HG02642 (cell line): ENCODE measurements around the gene FOXL2.

Source experiments
- ATAC-seq: cut with Tn5 transposase; IDR thresholded peaks from one replicate; pipeline ENCODE4 v1.9.1; 2021; ENCODE audit warnings: mild to moderate bottlenecking; ENCODE audit not compliant: unreplicated experiment, poor library complexity

The FOXL2 gene

DNA sequence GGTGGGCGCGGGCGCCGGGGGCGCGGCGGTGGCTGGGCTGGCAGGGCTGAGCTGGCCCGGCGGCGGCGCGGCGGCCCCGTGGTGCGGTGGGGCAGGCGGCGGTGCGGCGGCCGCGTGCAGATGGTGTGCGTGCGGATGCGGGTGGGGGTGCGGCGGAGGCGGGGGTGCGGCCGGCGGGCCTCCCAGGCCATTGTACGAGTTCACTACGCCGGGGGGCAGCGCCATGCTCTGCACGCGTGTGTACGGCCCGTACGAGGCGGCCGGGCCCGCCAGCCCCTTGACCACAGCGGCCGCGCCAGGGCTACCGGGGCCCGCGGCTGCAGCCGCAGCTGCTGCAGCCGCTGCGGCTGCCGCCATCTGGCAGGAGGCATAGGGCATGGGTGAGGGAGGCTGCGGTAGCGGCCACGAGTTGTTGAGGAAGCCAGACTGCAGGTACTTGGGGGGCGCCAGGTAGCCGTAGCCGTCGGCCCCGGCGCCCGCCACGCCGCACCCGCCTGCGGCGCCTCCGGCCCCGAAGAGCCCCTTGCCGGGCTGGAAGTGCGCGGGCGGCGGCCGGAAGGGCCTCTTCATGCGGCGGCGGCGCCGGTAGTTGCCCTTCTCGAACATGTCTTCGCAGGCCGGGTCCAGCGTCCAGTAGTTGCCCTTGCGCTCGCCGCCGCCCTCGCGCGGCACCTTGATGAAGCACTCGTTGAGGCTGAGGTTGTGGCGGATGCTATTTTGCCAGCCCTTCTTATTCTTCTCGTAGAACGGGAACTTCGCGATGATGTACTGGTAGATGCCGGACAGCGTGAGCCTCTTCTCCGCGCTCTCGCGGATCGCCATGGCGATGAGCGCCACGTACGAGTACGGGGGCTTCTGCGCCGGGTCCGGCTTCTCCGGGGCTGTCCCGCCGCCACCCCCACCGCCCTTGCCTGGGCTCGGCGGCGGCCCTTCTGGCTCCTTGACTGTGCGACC lies 951 bp downstream of the FOXL2 start:
- ATAC-seq = no peak

DNA sequence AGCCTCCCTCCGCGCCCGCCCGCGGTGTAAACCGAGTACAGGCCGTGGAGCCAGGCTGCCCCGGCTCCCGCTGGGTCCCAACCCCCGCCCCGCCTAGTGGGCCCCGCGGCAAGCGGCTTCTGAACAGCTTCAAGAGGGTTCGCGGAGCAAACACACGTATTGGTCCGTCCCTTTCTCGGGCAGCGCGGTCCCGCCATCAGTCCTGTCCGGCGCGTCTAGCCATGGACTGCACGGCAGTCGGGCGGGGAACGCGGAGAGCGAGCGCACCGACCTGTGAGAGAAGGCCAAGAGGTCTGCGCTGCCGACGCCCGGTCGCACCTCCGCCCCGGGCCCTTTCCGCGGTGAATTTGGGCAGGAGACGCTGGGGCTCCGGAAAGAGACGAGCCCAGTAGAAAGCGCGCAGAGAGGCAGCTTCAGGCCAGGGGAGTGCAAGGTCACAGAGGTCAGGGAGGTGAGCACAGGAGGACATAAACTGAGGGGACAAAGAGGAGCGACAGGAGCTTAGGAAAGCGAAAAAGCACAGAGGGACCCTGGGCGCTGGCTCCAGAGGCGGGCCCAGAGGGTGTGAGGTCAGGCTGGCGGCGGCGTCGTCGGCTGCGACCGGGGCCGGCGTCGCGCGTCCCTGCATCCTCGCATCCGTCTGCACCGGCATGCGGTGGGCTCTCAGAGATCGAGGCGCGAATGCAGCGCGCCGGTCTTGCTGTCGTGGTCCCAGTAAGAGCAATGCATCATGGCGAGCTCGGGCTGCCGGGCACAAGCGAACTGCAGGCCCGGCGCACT lies 1.8 kb downstream of the FOXL2 start:
- ATAC-seq = no peak

DNA sequence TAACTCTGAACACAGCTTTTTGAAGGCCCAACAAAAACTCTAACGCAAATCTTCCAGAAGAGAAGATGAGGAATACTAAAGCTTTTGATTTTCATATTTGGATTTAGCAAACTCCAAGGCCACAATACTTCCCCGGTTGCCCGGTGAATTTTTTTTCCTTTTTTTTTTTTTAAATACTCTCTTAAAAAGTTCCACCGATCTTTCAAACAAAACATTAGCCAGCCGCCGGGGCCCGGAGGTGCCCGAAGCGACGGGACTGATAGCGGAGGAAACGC lies 2.3 kb downstream of the FOXL2 start:
- no peak for ATAC-seq

DNA sequence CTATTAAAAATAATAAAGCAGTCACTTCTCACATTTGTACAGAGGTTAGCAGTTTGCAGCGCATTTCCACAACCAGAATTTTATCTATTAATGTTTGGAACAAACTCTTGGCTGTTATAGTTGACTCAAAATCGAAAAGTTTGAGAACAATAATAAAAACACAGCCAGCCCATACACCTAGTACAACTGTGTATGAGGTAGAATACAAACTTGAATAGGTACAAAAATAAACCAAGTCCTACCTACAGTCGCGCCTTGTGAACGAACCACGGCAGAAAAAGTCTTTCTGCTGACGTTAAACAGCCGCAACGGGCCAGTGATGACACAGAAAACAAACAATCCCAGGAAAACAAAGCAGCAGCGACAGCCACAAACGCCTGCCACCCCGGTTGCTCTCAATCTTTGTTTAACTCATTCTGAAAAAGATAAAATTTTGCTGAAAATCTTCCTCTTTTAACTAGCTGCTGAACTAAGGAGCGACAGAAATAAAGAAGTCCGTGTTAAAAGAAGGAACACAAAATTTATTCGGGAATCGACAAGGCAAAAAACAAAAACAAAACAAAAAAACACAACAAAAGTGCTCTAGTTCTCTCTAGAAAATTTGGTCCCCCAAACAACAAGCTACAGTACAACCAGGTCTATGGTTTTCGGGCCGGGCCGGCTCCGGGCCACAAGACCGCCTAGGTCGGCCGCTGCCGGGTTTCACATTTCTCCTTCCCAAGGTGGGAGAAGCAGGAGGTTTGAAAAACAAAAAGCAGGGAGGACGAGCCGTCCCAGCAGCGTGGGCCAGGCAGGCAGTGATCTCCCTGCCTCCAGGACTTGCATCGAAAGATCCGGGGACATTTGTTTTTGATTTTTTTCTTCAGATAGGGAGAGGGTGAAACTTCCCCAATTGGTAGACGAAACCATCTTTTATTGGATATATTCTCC lies 2.9 kb downstream of the FOXL2 start:
- no peak for ATAC-seq

DNA sequence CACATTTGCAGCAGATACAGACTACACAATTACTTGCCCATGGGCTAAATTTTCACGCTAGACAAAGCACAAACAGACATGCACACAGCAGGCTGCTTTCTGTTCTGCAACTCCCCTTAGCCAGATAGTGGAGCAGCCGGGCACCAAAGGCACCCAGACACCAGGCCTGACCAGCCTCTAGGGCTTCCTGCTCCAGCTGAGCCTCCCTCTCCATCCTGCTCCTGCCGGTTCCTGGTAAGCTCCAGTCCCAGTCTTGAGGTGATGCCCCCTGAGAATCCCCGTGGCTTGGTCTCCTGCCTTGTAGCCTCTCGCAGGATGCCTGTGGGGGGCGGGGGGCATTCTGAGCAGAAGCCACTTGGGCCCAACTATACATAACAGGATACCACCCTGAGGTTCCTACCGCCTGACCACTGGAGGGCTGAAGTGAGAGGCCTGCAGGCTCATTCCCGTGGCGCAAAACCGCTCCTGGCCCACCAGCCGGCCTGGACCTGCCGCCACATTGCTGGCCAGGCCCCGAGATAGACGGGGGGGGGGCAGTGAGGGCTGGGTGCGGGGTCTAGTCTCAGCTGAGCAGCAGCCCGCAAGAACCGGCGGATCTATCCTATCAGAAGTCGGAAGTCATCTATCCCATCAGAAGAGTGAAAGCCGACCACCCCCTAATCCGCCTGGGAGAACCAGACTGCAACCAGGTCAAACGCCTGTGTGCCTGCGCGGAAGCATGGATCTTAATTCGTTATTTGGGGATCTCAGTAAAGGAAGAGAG lies 3.9 kb downstream of the FOXL2 start:
- no peak for ATAC-seq

DNA sequence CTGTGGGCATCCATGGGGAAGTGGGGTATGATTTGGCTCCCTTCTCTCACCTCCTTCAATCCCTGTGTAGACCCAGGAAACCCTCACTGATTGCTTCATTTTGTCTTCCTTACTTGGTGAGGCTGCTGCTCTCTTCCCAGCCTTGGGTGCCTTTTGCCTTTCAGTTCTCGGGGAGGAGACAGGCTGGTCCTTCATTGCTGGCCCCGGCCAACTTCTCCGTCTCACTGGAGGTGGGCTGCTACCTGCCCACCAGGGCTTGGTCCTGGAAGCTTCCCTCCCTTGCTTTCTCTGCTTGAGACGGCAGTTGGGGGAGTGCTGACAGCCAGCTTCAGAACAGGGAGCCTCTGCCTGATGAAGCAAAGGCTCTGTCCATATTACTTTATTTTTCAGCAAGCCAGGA lies 4.7 kb downstream of the FOXL2 start:
- no peak for ATAC-seq

DNA sequence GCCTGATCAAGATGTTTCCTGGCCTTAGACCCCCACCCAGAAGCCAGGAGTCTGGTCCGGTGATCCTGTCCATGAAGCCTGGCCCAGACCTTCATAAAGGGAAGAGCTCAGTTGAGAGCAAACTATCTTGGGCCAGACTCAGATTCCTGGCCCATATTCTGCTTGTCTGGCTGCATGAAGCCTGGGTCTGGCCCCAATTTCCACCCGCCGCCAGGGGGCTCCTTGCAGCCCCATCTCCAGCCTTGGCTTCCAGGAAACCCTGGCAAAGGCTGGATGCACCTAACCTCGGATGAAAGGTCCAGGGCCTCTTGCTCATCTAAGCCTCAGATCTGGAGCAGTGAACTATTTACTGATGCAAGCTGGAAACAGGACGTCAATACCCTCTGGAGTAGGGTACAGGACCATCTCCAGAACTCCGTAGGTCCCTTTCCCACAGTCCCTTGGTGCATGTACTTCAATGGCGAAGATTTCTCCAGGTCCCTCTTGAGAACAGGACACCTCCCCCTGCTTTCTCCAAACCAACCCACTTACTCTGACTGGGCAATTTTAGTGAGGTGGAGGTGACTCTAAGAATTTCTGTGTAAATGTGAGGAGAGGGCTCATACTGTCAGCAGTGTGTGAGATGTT lies 5.6 kb downstream of the FOXL2 start:
- ATAC-seq = no peak

DNA sequence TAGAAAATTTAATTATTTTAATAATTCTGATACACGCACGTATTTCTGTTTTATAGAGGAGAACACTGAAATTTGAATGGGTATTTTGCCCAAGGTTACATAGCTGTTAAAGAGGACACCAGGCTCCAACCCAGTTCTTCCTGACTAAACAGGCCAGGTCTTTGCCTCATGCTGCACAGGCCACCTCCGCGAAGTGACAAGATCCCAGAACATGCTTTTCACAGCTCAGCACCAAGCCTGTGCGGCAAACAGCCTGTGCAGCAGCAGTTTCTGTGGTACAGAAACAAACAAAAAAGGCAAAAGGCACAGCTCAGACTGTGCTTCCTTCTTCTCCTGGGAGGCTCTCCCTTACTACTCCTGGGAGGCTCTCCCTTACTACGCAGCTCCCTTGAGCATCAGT lies 6.5 kb downstream of the FOXL2 start:
- ATAC-seq = no peak

DNA sequence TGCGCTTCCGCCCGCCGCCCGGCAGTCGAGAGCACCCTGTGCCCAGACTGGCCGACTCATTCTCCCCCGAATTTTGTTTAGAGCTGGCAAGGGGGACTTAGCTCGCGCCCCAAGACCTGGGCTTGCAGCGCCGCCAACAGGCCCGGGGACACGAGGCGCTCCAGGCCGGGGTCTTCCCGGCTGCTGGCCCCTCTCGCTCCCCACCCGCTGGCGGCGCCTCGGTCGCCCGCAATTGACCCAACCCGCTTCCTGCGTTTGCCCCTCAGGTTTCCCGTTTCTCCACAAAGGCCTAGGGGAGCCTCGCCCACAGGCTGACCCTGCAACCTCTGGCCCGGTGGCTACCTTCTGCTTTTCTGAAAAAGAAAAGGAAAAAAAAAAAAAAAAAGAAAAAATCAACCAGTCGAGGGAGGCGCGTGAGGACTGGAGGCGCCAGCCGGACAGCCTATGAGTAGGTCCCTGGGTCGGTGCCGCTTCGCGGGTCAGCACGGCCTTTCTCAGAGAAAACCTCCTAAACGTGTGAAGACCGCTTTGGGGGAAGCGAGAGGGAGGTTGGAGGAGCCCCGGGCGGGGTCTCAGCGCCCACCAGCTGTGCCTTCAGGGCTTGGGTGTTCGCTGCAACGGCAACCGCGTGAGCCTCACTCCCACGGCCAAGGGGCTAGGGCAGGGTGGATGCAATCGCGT lies 7.2 kb downstream of the FOXL2 start:
- no peak for ATAC-seq

DNA sequence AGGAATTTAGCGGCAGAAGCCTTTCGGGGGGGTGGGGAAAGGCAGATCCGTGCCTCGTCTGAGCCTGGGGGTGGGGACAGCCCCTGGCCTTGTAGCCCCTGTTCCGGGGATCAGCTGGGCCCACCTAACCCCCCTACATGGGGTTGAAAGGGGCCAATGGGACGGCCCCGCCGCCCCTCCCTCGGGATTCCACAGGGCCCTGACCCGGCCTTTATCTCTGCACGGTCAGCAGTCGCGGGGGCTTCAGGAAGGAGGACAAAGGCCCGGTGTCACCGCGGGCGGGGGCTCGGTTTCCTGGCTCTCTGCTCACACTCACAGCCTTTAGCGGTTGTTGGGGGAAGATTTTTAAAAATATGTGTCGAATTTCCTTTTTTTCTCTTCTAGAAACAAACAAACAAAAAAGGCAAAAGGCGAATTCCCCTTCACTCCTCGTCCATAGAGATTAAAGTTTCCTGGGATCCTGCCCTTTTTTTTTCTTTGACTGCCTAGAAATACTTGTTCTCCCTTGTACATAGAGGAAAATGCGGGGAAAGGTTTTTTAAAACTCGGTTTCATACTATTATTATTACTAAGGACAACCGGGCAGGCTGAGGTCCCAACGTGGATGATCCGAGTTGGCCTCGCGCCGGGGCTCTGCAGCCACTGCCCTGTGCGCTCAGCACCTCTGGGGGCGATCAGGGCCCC lies 7.9 kb downstream of the FOXL2 start:
- ATAC-seq = no peak

DNA sequence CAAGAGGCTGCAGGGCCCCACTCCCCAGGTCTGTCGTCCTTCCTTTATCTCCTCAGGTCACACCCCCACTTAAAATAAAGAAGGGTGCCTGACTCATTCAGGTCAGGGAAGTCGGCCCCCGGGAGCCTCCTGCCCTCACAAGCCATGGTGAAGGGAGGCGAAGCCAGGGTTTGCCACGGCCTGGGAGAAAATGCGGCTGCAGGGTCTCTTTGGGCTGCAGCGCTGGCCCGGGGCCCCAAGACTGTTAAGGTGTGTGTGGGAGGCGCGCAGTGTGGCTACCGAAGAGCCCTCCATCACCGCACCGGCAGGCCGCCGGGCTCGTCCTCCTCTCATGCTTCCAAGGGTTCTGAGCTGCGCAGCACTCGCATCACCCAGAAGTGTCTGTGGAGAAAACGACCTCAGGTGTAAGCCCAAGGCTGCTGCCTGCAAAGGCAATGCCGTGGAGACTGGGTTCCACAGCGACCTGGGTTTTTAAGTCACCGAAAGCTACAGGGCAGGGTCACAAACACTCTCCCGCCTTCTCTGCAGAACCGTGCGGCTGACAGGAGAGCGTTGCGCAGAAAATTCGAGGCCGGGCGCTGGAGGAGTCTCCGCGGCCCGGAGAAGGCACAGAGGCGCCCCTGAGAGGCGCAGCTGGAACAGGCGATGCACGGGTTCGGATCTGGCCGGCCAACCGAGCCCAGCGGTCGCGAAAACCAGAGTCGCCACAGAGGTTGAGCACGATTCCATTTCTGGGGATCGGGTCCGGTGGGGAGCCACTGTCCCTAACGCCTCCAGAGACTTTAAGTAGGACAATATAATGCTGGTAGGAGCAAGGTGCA lies 8.7 kb downstream of the FOXL2 start:
- no peak for ATAC-seq

DNA sequence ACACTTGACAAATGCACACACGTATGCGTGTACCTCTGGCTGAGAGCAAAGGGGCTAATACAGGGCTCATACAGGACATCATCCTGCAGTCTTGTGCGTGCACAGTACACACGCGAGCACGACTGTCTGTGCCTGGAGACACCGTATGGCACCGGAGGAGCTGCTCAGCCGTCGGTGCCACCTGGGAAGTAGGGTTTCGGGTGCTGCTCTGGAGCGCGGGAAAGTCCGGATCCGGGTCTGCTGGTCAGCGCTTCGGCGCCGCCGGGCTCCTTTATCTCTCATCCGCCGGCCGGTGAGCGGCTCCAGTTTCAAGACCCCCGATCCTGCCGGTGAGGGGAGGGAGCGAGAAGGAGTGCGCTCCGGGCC lies 9.3 kb downstream of the FOXL2 start:
- ATAC-seq = no peak

DNA sequence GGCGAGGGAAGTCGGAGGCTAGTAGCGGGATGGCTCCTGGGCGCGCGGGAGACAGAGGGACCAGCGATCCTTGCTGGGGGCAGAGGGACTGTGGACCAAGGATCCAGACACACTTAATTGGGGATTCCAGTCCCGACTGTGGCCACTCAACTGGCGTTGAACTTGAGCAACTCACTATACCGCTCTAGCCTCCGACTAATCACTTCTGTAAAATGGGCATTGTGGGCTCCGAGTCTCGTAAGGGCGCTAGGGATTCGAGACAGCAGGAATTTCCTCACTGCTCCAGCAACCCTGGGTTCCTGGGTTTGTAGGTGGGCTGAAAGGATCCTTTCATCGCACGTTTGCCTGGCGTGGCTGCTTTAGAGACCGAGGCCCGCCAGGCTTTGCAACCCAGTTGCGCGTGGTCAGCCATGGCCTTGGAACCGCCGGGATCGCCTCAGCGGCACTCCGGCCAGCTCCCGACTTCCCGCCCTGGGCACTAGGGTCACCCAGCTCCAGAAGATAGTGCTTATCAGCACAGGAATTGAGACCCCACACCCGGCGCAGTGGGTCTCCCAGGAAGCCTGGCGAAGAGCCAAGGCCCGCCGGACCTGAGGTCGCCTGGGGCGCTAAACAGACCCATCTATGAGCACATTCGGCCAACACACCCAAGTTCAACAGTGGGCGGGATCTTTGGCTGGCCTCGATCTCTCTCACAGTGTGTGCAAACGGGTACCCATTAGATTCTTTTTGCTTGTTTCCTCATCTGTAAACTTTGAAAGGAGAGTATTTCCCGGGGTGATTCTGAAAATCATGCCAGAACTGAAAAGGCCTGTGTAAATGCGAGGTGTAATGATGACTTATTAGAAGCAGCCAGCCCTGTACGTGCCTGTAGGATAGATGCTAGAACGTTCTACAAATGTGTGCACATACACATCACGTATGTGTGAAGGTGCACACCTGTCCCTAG lies 9.9 kb downstream of the FOXL2 start:
- no peak for ATAC-seq

DNA sequence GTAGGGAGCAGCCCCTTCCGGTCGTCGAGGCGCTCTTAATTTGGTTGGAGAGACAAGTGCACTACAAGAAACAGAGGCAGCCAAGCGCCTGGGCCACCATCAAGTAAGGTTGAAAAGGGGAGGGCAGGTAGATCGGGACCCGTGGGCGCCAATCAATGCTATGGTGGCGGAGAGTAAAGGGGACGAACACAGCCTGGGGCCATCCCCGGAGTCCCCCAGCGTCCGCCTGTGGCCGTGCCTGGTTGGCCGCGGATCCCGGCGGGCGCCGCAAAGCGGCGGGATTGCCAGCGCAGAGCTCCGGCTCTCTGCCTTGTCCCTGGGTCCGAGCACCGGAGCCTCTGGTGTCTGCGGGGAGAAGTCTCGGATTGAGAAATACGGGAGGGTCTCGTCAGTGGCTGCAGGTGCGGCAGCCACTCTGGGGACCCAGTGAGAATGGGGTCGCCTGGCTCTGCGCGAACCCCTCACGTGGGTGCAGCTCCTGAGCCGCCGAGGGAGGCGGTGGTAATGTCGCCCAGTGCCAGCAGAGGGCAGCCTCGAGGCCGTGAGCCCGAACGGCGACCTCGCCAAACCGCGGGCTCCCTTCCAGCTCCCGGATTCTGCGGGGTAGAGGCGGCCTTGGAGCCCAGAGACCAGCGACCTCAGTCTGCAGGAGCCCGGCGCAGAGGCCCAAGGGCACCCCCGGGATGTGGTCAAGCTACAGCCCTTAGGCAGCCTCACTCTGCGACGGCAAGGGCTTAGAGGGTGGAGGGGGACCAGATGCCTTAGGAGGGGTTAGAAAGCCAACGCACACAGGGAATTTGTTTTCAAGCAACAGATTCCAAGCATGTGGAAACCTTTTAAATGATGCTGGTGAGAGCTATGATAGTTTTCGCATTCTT lies 10.8 kb downstream of the FOXL2 start:
- peak; percentile 73 for ATAC-seq

DNA sequence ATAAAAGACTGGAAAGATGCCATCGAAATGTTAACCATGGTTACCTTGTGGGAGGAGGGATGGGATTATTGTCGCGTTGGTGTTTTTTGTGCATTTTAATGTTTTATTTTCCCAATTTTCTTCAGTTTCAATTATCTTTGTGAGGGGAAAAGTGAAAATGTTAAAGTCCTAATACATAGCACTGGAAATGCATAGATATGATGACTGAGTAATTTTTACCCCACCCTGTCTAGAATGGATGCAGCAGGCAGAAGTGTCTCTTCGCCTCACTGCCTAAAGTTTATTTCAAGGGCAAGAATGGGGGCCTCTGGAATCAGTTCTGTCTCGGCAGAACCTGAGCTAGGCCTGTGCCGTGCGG lies 11.5 kb downstream of the FOXL2 start:
- ATAC-seq = no peak
